HCT116 (cell line): ENCODE measurements around the gene MAU2. TPM values are rescaled to one million over a fixed set of nuclear protein-coding genes. Genes with fewer than 3 reads are reported as not detected.

Source experiments
- ATAC-seq: fragments of 200-7000 bp; cut with Tn5 transposase; 2 replicates; pipeline ENCODE4 v1.9.1; 2020; ENCODE audit warnings: mild to moderate bottlenecking, moderate library complexity
- BruUV-seq: library from RNA; stranded (reverse); fragments of 400-500 nt; replicated peaks from 2 replicates; lab custom pipeline; 2021; lab: Mats Ljungman, UMichigan
- CTCF ChIA-PET: fragments of 300-600 bp; sonication (Branson Sonifier 250); formaldehyde crosslinking; loops from one replicate; lab custom pipeline; 2021; ENCODE audit warnings: antibody characterized with exemption; lab: Charles Lee
- POLR2A ChIA-PET: fragments of 300-600, 350-600 bp; sonication (Branson Sonifier 250); formaldehyde crosslinking; loops from one replicate; lab custom pipeline; 2021; ENCODE audit warnings: antibody characterized with exemption; lab: Charles Lee
- RAD21 ChIA-PET, 2 experiments: fragments of 300-600 bp; sonication (Branson Sonifier 250); formaldehyde crosslinking; loops; one replicate each; lab custom pipeline; 2023; ENCODE audit warnings: low total read pairs in 2 of 2; ENCODE audit not compliant: uncharacterized antibody in 2 of 2, unreplicated experiment in 2 of 2, low non-redundant PET in 1 of 2; lab: Charles Lee
- DNase-seq: peaks from one replicate; pipeline ENCODE4 v3.0.0-alpha.2; 2010; ENCODE audit warnings: low read depth, low spot score
- H2AFZ ChIP-seq: fragments of 200-600 bp; shearing (Covaris generic), sonication (generic); 2 replicates; pipeline ENCODE4 v1.6.1; 2017; ENCODE audit warnings: low read depth, mixed run types, mixed read lengths, antibody characterized with exemption, low read length; ENCODE audit not compliant: poor library complexity, severe bottlenecking
- H3K27ac ChIP-seq: 2 replicates; pipeline ENCODE4 v1.5.1; 2012; ENCODE audit warnings: low read depth, low read length
- H3K27me3 ChIP-seq: fragments of 200-600 bp; sonication (generic); 2 replicates; pipeline ENCODE4 v1.6.1; 2016; ENCODE audit warnings: mixed run types, low read length, mixed read lengths; ENCODE audit not compliant: insufficient read depth
- H3K36me3 ChIP-seq, 2 experiments: fragments of 200-500 bp in 1 of 2; fragments of 200-600 bp in 1 of 2; sonication (Bioruptor generic) in 1 of 2; sonication (generic) in 1 of 2; 2 replicates each; pipeline versions ENCODE4 v1.5.1 to v1.6.1; 2014 to 2016; ENCODE audit warnings: low read length in 2 of 2, inconsistent platforms in 1 of 2, mixed read lengths in 1 of 2, mixed run types in 1 of 2; ENCODE audit not compliant: insufficient read depth in 2 of 2, control insufficient read depth in 1 of 2
- H3K4me1 ChIP-seq, 2 experiments: fragments of 200-600 bp in 1 of 2; sonication (generic) in 1 of 2; 2 replicates each; pipeline versions ENCODE4 v1.5.1 to v1.6.1; 2012 to 2017; ENCODE audit warnings: low read length in 2 of 2, inconsistent platforms in 1 of 2, mild to moderate bottlenecking in 1 of 2, mixed read lengths in 1 of 2, mixed run types in 1 of 2, moderate library complexity in 1 of 2; ENCODE audit not compliant: insufficient read depth in 2 of 2, control insufficient read depth in 1 of 2
- H3K4me2 ChIP-seq: fragments of 200-600 bp; sonication (generic); 2 replicates; pipeline ENCODE4 v1.6.1; 2017; ENCODE audit warnings: mixed run types, low read length, mixed read lengths
- H3K4me3 ChIP-seq, 2 experiments: fragments of 200-600 bp in 1 of 2; sonication (generic) in 1 of 2; replicated peaks in 1 of 2; 2 replicates each; pipeline ENCODE4 v1.5.1; 2011 to 2016; ENCODE audit warnings: low read length in 2 of 2, control low read depth in 1 of 2, low read depth in 1 of 2, mild to moderate bottlenecking in 1 of 2, mixed read lengths in 1 of 2, mixed run types in 1 of 2
- H3K79me2 ChIP-seq: fragments of 200-600 bp; sonication (generic); 2 replicates; pipeline ENCODE4 v1.6.1; 2017; ENCODE audit warnings: mild to moderate bottlenecking, mixed run types, low read length, moderate library complexity, mixed read lengths; ENCODE audit not compliant: insufficient read depth
- H3K9ac ChIP-seq: fragments of 200-600 bp; sonication (generic); 2 replicates; pipeline ENCODE4 v1.6.1; 2016; ENCODE audit warnings: low read length, mixed read lengths
- H3K9me2 ChIP-seq: fragments of 200-600 bp; sonication (generic), shearing (Covaris generic); 2 replicates; pipeline ENCODE4 v1.6.1; 2017; ENCODE audit warnings: mixed run types, mild to moderate bottlenecking, moderate library complexity; ENCODE audit not compliant: insufficient read depth
- H3K9me3 ChIP-seq, 2 experiments: fragments of 200-500 bp in 1 of 2; fragments of 200-600 bp in 1 of 2; sonication (Bioruptor generic) in 1 of 2; sonication (generic) in 1 of 2; 2 replicates each; pipeline ENCODE4 v1.6.1; 2014 to 2017; ENCODE audit warnings: low read length in 2 of 2, mixed read lengths in 2 of 2, inconsistent platforms in 1 of 2, low read depth in 1 of 2, mild to moderate bottlenecking in 1 of 2, mixed run types in 1 of 2, moderate library complexity in 1 of 2; ENCODE audit not compliant: control insufficient read depth in 1 of 2, insufficient read depth in 1 of 2
- H4K20me1 ChIP-seq: fragments of 200-600 bp; sonication (generic), shearing (Covaris generic); 2 replicates; pipeline ENCODE4 v1.6.1; 2017; ENCODE audit warnings: mixed run types, mild to moderate bottlenecking, moderate library complexity; ENCODE audit not compliant: insufficient read depth
- CEBPB ChIP-seq: IDR thresholded peaks from 2 replicates; pipeline ENCODE4 v1.6.1; 2012; ENCODE audit warnings: low read depth
- EZH2 ChIP-seq: fragments of 200-600 bp; sonication (generic); IDR thresholded peaks from 2 replicates; pipeline ENCODE4 v1.6.1; 2017; ENCODE audit warnings: antibody characterized with exemption, mixed run types
- FOSL1 ChIP-seq: IDR thresholded peaks from 2 replicates; pipeline ENCODE4 v1.6.1; 2012; ENCODE audit warnings: low read depth
- JUND ChIP-seq: IDR thresholded peaks from 2 replicates; pipeline ENCODE4 v1.6.1; 2012
- POLR2AphosphoS5 ChIP-seq: IDR thresholded peaks from 2 replicates; pipeline ENCODE4 v1.6.1; 2011; ENCODE audit warnings: mild to moderate bottlenecking, low read depth, low read length, moderate library complexity
- RAD21 ChIP-seq: IDR thresholded peaks from 2 replicates; pipeline ENCODE4 v1.6.1; 2012; ENCODE audit warnings: low read depth, mild to moderate bottlenecking
- SIN3A ChIP-seq: IDR thresholded peaks from 2 replicates; pipeline ENCODE4 v1.6.1; 2012; ENCODE audit warnings: low read depth
- SRF ChIP-seq: IDR thresholded peaks from 2 replicates; pipeline ENCODE4 v1.6.1; 2012; ENCODE audit warnings: low read depth
- ZFX ChIP-seq: fragments of 450-650 bp; IDR thresholded peaks from 2 replicates; pipeline ENCODE4 v1.6.1; 2017
- ZNF274 ChIP-seq: fragments of 200-500 bp; sonication (Bioruptor generic); IDR thresholded peaks from 2 replicates; pipeline ENCODE4 v1.6.1; 2014; ENCODE audit warnings: mild to moderate bottlenecking, low read depth, low read length, inconsistent platforms
- intact Hi-C: fragments of 100-400 bp; cut with micrococcal nuclease; formaldehyde crosslinking; loops from 2 replicates; pipeline ENCODE4 v1.10.0; 2022
- total RNA-seq: library from RNA; stranded (reverse); gene quantifications from one replicate; pipeline ENCODE4 v1.2.1, GENCODE V29; 2021; ENCODE audit not compliant: unreplicated experiment
- TF ChIP-seq, protein P1 (sequence below): IDR thresholded peaks from 2 replicates; pipeline ENCODE4 v1.6.1; 2012; ENCODE audit warnings: low read depth
- TF ChIP-seq, protein P2 (sequence below): IDR thresholded peaks from 2 replicates; pipeline ENCODE4 v1.6.1; 2012

Gene MAU2
- total RNA-seq, 1 experiment from 2014 or later, result 36.2 TPM

DNA sequence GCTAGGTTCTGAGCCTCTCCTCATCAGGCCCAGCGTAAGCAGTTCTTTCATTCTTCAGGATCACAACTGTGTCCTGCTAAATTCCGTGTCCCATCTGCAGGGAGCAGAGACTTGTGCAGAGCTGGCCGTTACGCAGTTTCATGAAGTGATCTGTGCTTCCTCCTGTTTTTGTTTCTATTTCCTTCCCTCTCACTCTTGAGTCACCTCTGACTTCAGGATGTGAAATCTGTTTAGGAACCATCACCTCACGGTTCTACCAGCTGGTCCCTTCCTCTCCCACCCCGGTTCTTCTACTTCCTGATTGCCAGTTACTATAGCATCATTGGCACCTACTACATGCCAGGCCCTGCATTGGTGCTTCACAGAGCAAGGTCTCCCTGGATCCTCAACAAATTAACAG, 8.5 kb downstream of the MAU2 start:
- no peak overlapping the region for H3K4me2 ChIP-seq

DNA sequence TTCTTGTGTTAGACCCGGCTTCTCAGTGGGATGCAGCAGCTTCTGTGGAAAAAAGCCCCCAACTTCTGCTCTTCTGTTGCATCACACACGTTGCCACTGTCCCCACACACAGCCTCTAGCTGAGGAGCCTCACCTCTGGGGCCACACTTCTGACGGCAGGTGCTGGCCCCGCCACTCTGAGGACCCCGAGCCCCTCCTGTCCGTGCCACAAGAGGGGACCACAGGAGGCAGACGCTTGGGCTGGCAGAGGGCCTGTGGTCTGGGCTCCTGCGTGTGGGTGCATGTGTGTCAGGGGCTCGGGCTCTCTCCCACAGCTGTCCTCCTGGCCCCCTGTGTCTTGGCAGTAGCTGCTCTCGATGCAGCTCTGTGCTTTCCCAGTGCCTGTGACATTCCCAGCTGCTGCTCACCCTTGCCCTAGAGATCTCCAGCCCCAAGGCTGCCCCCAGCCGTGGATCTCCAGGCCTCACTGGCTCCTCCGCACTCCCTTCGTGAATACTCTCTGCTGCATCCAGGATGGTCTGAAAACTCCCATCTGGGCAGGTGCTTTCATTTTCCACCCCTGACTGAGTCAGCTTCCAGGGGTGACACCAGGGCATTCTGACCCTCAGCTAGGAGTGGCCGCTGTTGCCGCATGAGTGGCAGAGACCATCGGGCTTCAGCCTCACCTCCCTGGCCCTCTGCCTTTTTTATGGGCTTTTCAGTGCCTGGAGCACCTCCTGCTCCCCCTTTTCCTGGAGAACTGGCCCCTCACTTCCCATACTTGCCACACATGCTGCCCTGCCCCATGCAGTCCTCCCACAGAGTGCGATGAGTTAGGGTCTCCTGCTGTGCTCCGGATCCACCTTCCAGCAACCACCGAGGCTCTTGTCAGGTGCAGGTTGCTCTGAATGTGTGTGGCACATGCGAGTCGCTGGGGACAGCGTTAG, 13.7 kb downstream of the MAU2 start:
- H3K9ac ChIP-seq, result no peak overlapping the region
- intact Hi-C loops, result no loop called here
- peaks cover 10 to 14% of the 10 kb centered on the region in 2 experiments; a peak in 2 of 4 replicates for H3K36me3 ChIP-seq
- H3K9me2 ChIP-seq, result no peaks in the 10 kb centered on the region
- H4K20me1 ChIP-seq, result no peaks in the 10 kb centered on the region
- ChIA-PET CTCF (no interaction called here), RAD21 (no interaction called here), POLR2A (no interaction called here)
- no peak for DNase-seq
- ATAC-seq, result no peak; the same call in 1 of the 2 replicates
- no peak overlapping the region for H3K4me2 ChIP-seq
- no peaks in the 10 kb centered on the region for H3K4me1 ChIP-seq
- no peaks in the 10 kb centered on the region for H3K9me3 ChIP-seq
- H3K27me3 ChIP-seq, result no peaks in the 10 kb centered on the region
- no TSS peak for BruUV-seq
- TF ChIP-seq FOSL1 (no peak), JUND (no peak), EZH2 (no peak)
- TF ChIP-seq, protein P1, sequence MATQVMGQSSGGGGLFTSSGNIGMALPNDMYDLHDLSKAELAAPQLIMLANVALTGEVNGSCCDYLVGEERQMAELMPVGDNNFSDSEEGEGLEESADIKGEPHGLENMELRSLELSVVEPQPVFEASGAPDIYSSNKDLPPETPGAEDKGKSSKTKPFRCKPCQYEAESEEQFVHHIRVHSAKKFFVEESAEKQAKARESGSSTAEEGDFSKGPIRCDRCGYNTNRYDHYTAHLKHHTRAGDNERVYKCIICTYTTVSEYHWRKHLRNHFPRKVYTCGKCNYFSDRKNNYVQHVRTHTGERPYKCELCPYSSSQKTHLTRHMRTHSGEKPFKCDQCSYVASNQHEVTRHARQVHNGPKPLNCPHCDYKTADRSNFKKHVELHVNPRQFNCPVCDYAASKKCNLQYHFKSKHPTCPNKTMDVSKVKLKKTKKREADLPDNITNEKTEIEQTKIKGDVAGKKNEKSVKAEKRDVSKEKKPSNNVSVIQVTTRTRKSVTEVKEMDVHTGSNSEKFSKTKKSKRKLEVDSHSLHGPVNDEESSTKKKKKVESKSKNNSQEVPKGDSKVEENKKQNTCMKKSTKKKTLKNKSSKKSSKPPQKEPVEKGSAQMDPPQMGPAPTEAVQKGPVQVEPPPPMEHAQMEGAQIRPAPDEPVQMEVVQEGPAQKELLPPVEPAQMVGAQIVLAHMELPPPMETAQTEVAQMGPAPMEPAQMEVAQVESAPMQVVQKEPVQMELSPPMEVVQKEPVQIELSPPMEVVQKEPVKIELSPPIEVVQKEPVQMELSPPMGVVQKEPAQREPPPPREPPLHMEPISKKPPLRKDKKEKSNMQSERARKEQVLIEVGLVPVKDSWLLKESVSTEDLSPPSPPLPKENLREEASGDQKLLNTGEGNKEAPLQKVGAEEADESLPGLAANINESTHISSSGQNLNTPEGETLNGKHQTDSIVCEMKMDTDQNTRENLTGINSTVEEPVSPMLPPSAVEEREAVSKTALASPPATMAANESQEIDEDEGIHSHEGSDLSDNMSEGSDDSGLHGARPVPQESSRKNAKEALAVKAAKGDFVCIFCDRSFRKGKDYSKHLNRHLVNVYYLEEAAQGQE, result no peak
- TF ChIP-seq, protein P2, sequence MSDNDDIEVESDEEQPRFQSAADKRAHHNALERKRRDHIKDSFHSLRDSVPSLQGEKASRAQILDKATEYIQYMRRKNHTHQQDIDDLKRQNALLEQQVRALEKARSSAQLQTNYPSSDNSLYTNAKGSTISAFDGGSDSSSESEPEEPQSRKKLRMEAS, result no peak
- H2AFZ ChIP-seq, result no peak overlapping the region
- H3K27ac ChIP-seq, result no peak overlapping the region
- H3K79me2 ChIP-seq, result no peaks in the 10 kb centered on the region; the same call in 1 of the 2 replicates
- no peak overlapping the region for H3K4me3 ChIP-seq

More for the DNA sequence above, 8.5 kb downstream of the MAU2 start:
- no peaks in the 10 kb centered on the region for H4K20me1 ChIP-seq
- H3K9me2 ChIP-seq, result no peaks in the 10 kb centered on the region
- POLR2A ChIA-PET, result no interaction called here
- CTCF ChIA-PET, result no interaction called here
- no peaks in the 10 kb centered on the region for H3K9me3 ChIP-seq
- no peak overlapping the region for H3K27ac ChIP-seq
- no peak for TF ChIP-seq RAD21
- no peak for TF ChIP-seq SIN3A
- no peak for TF ChIP-seq ZFX
- TF ChIP-seq, protein P2, result no peak
- TF ChIP-seq CEBPB, result no peak
- no peak for TF ChIP-seq ZNF274
- TF ChIP-seq POLR2AphosphoS5, result no peak
- TF ChIP-seq SRF, result no peak
- H3K4me1 ChIP-seq, result no peaks in the 10 kb centered on the region
- peaks cover 29% of the 10 kb centered on the region for H3K79me2 ChIP-seq
- intact Hi-C loops, result no loop called here
- no peaks in the 10 kb centered on the region for H3K27me3 ChIP-seq
- H2AFZ ChIP-seq, result no peak overlapping the region
- RAD21 ChIA-PET, result no interaction called here
- no peak for ATAC-seq
- H3K36me3 ChIP-seq, result peaks cover 5 to 9% of the 10 kb centered on the region in 2 experiments; a peak in 3 of 4 replicates
- no peak overlapping the region for H3K4me3 ChIP-seq
- DNase-seq, result no peak
- no peak overlapping the region for H3K9ac ChIP-seq
- no TSS peak for BruUV-seq
